Nephron (organoid): ENCODE data around the gene NOX5.

ENCODE experiments used
- H3K27ac Mint-ChIP-seq, 3 experiments: 2 replicates each; pipeline ENCODE4 v1.8.0; 2020; ENCODE audit warnings: mixed read lengths in 3 of 3, mild to moderate bottlenecking in 2 of 3, moderate library complexity in 1 of 3
- H3K27me3 Mint-ChIP-seq: 2 replicates; pipeline ENCODE4 v1.8.0; 2021; ENCODE audit warnings: low read depth, mild to moderate bottlenecking, moderate library complexity, mixed read lengths
- H3K36me3 Mint-ChIP-seq: 2 replicates; pipeline ENCODE4 v1.8.0; 2020; ENCODE audit warnings: low read depth, mixed read lengths
- H3K4me1 Mint-ChIP-seq: 2 replicates; pipeline ENCODE4 v1.8.0; 2020; ENCODE audit warnings: mixed read lengths
- H3K4me3 Mint-ChIP-seq, 3 experiments: 2 replicates each; pipeline ENCODE4 v1.8.0; 2020; ENCODE audit warnings: mild to moderate bottlenecking in 3 of 3, mixed read lengths in 3 of 3, moderate library complexity in 2 of 3
- H3K9me3 Mint-ChIP-seq: 2 replicates; pipeline ENCODE4 v1.8.0; 2020; ENCODE audit warnings: mixed read lengths
- CTCF ChIP-seq, 3 experiments: fragments of 200-600 bp; sonication (generic); IDR thresholded peaks; one replicate each; pipeline ENCODE4 v1.5.0; 2021; ENCODE audit warnings: antibody characterized with exemption in 3 of 3; ENCODE audit not compliant: unreplicated experiment in 3 of 3

The NOX5 gene

GRCh38 chr15:69107025-69107620, 92.6 kb downstream of the NOX5 start:
- Mint-ChIP-seq H3K4me3 (no peak overlapping the region), H3K27me3 (peaks cover 17% of the 10 kb centered on the region), H3K36me3 (no peaks in the 10 kb centered on the region), H3K4me1 (no peaks in the 10 kb centered on the region), H3K9me3 (no peaks in the 10 kb centered on the region), H3K27ac (no peak overlapping the region)
- TF ChIP-seq CTCF (IDR thresholded peaks at IDR 0.05; ENCODE audit: unreplicated experiment in 3 of 3) = no peak
